Esophagus muscularis mucosa (tissue), 4 donors: ENCODE data around the gene SMARCA5.

Experiments
- EP300 ChIP-seq: sonication (generic); formaldehyde crosslinking; IDR thresholded peaks from one replicate; pipeline ENCODE4 v1.6.1; 2017; ENCODE audit warnings: antibody characterized with exemption
- POLR2A ChIP-seq: fragments of 450-650 bp; IDR thresholded peaks from one replicate; pipeline ENCODE4 v1.6.1; 2017; ENCODE audit warnings: antibody characterized with exemption, moderate library complexity, mild to moderate bottlenecking, low read depth
- POLR2AphosphoS5 ChIP-seq, 2 donors: sonication (generic); formaldehyde crosslinking; IDR thresholded peaks; one replicate each; pipeline ENCODE4 v1.6.1; 2017; ENCODE audit warnings: antibody characterized with exemption in 2 of 2
- TF ChIP-seq, protein P1 (sequence below), 3 experiments: fragments of 200-600 bp in 2 of 3; fragments of 450-650 bp in 1 of 3; sonication (generic) in 2 of 3; IDR thresholded peaks; one replicate each; pipeline ENCODE4 v1.5.1; 2017 to 2019; ENCODE audit warnings: antibody characterized with exemption in 3 of 3, mild to moderate bottlenecking in 2 of 3, moderate library complexity in 1 of 3

DNA sequence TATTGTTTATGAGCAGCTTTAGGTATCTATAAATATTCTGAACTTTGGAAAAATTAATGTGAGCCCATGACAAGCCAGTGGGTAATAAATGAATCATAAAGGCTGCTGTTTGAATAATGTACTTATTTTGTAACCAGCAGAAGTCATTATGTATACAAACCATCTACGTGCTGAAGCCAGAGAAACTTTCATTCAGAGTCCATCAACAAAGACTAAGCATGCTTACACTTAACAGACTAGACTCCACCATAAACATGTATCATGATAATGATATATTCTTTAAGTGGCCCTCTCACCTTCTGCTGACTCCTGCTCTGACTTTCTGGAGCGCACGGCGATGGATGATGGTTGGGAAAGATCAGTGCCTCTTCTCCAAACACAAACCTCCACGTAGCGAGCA, 72.0 kb downstream of the SMARCA5 start:
- TF ChIP-seq, protein P1, sequence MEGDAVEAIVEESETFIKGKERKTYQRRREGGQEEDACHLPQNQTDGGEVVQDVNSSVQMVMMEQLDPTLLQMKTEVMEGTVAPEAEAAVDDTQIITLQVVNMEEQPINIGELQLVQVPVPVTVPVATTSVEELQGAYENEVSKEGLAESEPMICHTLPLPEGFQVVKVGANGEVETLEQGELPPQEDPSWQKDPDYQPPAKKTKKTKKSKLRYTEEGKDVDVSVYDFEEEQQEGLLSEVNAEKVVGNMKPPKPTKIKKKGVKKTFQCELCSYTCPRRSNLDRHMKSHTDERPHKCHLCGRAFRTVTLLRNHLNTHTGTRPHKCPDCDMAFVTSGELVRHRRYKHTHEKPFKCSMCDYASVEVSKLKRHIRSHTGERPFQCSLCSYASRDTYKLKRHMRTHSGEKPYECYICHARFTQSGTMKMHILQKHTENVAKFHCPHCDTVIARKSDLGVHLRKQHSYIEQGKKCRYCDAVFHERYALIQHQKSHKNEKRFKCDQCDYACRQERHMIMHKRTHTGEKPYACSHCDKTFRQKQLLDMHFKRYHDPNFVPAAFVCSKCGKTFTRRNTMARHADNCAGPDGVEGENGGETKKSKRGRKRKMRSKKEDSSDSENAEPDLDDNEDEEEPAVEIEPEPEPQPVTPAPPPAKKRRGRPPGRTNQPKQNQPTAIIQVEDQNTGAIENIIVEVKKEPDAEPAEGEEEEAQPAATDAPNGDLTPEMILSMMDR (IDR thresholded peaks at IDR 0.05), result no peak
- TF ChIP-seq EP300 (no peak), POLR2A (no peak), POLR2AphosphoS5 (IDR thresholded peaks at IDR 0.05) (no peak)
